RWPE1 (cell line): ENCODE data around the gene ZNF672.

Experiments
- CTCF ChIA-PET: fragments of 350-600 bp; sonication (Branson Sonifier 250); formaldehyde crosslinking; extraction: SDS; loops from one replicate; lab custom pipeline; 2021; lab: Yijun Ruan, JAX
- POLR2A ChIA-PET: fragments of 400-600 bp; formaldehyde crosslinking; extraction: SDS; loops from one replicate; lab custom pipeline; 2020; ENCODE audit warnings: antibody characterized with exemption; ENCODE audit not compliant: low non-redundant PET; lab: Yijun Ruan, JAX
- DNase-seq: peaks from one replicate; pipeline ENCODE4 v3.0.0; 2012; ENCODE audit warnings: low spot score
- H3K27ac ChIP-seq: fragments of 450-650 bp; 2 replicates; pipeline ENCODE4 v1.5.1; 2017
- CTCF ChIP-seq: fragments of 450-650 bp; conservative IDR thresholded peaks from 2 replicates; pipeline ENCODE4 v1.5.1; 2017; ENCODE audit warnings: low read depth, mild to moderate bottlenecking

Gene ZNF672

GRCh38 chr1:248812736-248813425 lies 25.1 kb upstream of the ZNF672 start:
- no peak for DNase-seq
- CTCF ChIA-PET: interaction anchor here (0.6 kb wide), 2 partner anchors 29 to 1461 kb away, joined by 3 to 6 read pairs; no protein-coding TSS in a partner anchor
- TF ChIP-seq CTCF: no peak
- no peak overlapping the region for H3K27ac ChIP-seq
- POLR2A ChIA-PET: no interaction called here

GRCh38 chr1:248813546-248813945 lies 24.5 kb upstream of the ZNF672 start:
- no peak overlapping the region for H3K27ac ChIP-seq
- ChIA-PET CTCF (no interaction called here), POLR2A (no interaction called here)
- TF ChIP-seq CTCF: no peak
- no peak for DNase-seq

GRCh38 chr1:248814351-248814750 lies 23.7 kb upstream of the ZNF672 start:
- H3K27ac ChIP-seq: no peak overlapping the region
- DNase-seq: no peak
- no peak for TF ChIP-seq CTCF
- CTCF ChIA-PET: no interaction called here
- POLR2A ChIA-PET: no interaction called here

- no peak overlapping the region for H3K27ac ChIP-seq
- no peak for TF ChIP-seq CTCF
- ChIA-PET POLR2A (no interaction called here), CTCF (no interaction called here)
- no peak for DNase-seq
These were observed 22.5 kb upstream of the ZNF672 start for GRCh38 chr1:248815407-248816034.

- no peak for TF ChIP-seq CTCF
- ChIA-PET CTCF (no interaction called here), POLR2A (no interaction called here)
- no peak overlapping the region for H3K27ac ChIP-seq
- no peak for DNase-seq
These were observed 21.8 kb upstream of the ZNF672 start for GRCh38 chr1:248816042-248816851.

GRCh38 chr1:248817065-248817464 lies 21.0 kb upstream of the ZNF672 start:
- H3K27ac ChIP-seq: no peak overlapping the region
- DNase-seq: no peak
- ChIA-PET POLR2A (no interaction called here), CTCF (no interaction called here)
- TF ChIP-seq CTCF: no peak
